ENCODE results near the gene EFCAB11. TPM values are rescaled to one million over a fixed set of nuclear protein-coding genes. Genes with fewer than 3 reads are reported as not detected.

The EFCAB11 gene
- polyA plus RNA-seq, 3 donors: 2.0 to 4.3 (median 2.1) TPM

DNA sequence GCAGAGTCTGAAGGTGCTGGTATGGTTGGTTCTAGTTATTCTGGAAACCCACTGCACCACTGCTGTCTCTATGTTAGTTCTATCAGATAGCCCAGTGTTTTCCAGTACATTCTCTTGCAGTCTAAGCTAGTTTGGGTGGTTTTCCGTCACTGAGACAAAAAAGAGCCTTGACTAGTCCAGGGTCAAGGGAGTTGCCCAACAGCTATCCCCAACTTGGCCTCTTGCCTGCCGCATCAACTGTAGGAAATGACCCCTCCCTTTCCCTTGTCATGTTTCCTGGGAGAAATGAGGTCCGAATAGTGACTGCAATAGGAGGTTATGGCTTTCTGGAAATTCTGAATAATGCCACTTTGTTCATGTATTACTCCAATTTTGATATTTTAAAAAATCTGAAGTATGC lies 160.4 kb downstream of the EFCAB11 start:
- H3K27ac Mint-ChIP-seq: no peak overlapping the region
- intact Hi-C loops (cut with micrococcal nuclease): no loop called here
- peaks cover 0 to 2% of the 10 kb centered on the region in 2 donors for H3K4me1 ChIP-seq (ENCODE audit: control insufficient read depth in 1 of 2, insufficient read depth in 2 of 2, low read length in 2 of 2)
- H3K36me3 ChIP-seq (replicated peaks in 1 of 2; ENCODE audit: control insufficient read depth in 1 of 2, insufficient read depth in 2 of 2, low read length in 2 of 2): no peaks in the 10 kb centered on the region
- H3K4me1 Mint-ChIP-seq: peaks cover 15% of the 10 kb centered on the region
- H3K4me3 Mint-ChIP-seq: peak overlapping the region in 1 of 2 donors; percentile 16
- peaks cover 0 to 4% (median 1%) of the 10 kb centered on the region in 3 donors for H3K27me3 Mint-ChIP-seq (ENCODE audit: low read depth in 3 of 3)
- no peak overlapping the region for H2AFZ ChIP-seq (ENCODE audit: insufficient read depth, low read depth, low read length, poor library complexity, severe bottlenecking)
- H3K9me3 Mint-ChIP-seq: peaks cover 0 to 8% (median 0%) of the 10 kb centered on the region in 7 donors
- H3K79me2 ChIP-seq (ENCODE audit: insufficient read depth, low read length): no peaks in the 10 kb centered on the region
- WGBS (ENCODE audit: insufficient coverage): 100% methylated on average over 1 of the region's 3 CpGs
- H3K4me3 ChIP-seq (replicated peaks in 1 of 3; ENCODE audit: low read depth in 2 of 3, low read length in 3 of 3): no peak overlapping the region
- no peak overlapping the region for H3K9ac ChIP-seq (ENCODE audit: insufficient read depth, low read length, poor library complexity, severe bottlenecking)
- no peaks in the 10 kb centered on the region for H3K9me3 ChIP-seq (replicated peaks in 1 of 2; ENCODE audit: control insufficient read depth in 1 of 2, insufficient read depth in 1 of 2, low read length in 2 of 2)
- TF ChIP-seq, protein P1, sequence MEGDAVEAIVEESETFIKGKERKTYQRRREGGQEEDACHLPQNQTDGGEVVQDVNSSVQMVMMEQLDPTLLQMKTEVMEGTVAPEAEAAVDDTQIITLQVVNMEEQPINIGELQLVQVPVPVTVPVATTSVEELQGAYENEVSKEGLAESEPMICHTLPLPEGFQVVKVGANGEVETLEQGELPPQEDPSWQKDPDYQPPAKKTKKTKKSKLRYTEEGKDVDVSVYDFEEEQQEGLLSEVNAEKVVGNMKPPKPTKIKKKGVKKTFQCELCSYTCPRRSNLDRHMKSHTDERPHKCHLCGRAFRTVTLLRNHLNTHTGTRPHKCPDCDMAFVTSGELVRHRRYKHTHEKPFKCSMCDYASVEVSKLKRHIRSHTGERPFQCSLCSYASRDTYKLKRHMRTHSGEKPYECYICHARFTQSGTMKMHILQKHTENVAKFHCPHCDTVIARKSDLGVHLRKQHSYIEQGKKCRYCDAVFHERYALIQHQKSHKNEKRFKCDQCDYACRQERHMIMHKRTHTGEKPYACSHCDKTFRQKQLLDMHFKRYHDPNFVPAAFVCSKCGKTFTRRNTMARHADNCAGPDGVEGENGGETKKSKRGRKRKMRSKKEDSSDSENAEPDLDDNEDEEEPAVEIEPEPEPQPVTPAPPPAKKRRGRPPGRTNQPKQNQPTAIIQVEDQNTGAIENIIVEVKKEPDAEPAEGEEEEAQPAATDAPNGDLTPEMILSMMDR (IDR thresholded peaks at IDR 0.05): no peak
- no peak for DNase-seq
- no peaks in the 10 kb centered on the region for H4K20me1 ChIP-seq (ENCODE audit: insufficient read depth, low read length)
- H3K27me3 ChIP-seq (ENCODE audit: control insufficient read depth in 2 of 2, insufficient read depth in 2 of 2, low read length in 2 of 2): no peaks in the 10 kb centered on the region
- H3K36me3 Mint-ChIP-seq: peaks cover 0 to 3% of the 10 kb centered on the region in 2 donors
- no peak overlapping the region for H3K27ac ChIP-seq (ENCODE audit: low read depth in 1 of 2, low read length in 2 of 2)
- H3K4me2 ChIP-seq (replicated peaks; ENCODE audit: extremely low read depth, low read length, poor library complexity, severe bottlenecking): no peak overlapping the region

DNA sequence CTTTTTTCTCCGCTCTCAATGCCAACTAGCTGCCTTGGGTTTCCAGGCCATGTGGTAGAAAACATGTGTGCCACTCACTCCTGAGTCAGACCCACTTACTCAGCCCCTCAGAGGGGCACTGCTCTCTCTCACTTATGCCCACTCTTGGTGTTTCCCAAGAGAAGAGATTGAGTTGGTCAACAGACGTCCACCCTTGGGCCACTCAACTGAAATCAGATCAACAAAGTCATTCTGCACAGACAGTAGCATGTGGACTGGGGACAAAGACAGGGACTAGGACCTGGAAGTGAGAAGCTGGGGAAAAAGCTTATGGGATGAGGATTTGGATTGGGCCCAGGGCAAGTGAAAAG lies 161.2 kb downstream of the EFCAB11 start:
- Histone ChIP-seq H3K9ac (ENCODE audit: insufficient read depth, low read length, poor library complexity, severe bottlenecking) (no peak overlapping the region), H3K79me2 (ENCODE audit: insufficient read depth, low read length) (no peaks in the 10 kb centered on the region), H3K4me1 (ENCODE audit: control insufficient read depth in 1 of 2, insufficient read depth in 2 of 2, low read length in 2 of 2) (peaks cover 0 to 2% of the 10 kb centered on the region in 2 donors), H4K20me1 (ENCODE audit: insufficient read depth, low read length) (no peaks in the 10 kb centered on the region), H3K4me3 (replicated peaks in 1 of 3; ENCODE audit: low read depth in 2 of 3, low read length in 3 of 3) (no peak overlapping the region), H3K27ac (ENCODE audit: low read depth in 1 of 2, low read length in 2 of 2) (no peak overlapping the region), H3K4me2 (replicated peaks; ENCODE audit: extremely low read depth, low read length, poor library complexity, severe bottlenecking) (no peak overlapping the region), H3K36me3 (replicated peaks in 1 of 2; ENCODE audit: control insufficient read depth in 1 of 2, insufficient read depth in 2 of 2, low read length in 2 of 2) (no peaks in the 10 kb centered on the region), H3K9me3 (replicated peaks in 1 of 2; ENCODE audit: control insufficient read depth in 1 of 2, insufficient read depth in 1 of 2, low read length in 2 of 2) (no peaks in the 10 kb centered on the region), H3K27me3 (ENCODE audit: control insufficient read depth in 2 of 2, insufficient read depth in 2 of 2, low read length in 2 of 2) (no peaks in the 10 kb centered on the region), H2AFZ (ENCODE audit: insufficient read depth, low read depth, low read length, poor library complexity, severe bottlenecking) (no peak overlapping the region)
- Mint-ChIP-seq H3K4me3 (no peak overlapping the region), H3K4me1 (peaks cover 15% of the 10 kb centered on the region), H3K36me3 (peaks cover 0 to 3% of the 10 kb centered on the region in 2 donors), H3K9me3 (peaks cover 0 to 8% (median 0%) of the 10 kb centered on the region in 7 donors), H3K27me3 (ENCODE audit: low read depth in 3 of 3) (peaks cover 0 to 4% (median 1%) of the 10 kb centered on the region in 3 donors), H3K27ac (peak overlapping the region in 1 of 7 donors; percentile 66)
- TF ChIP-seq, protein P1 (IDR thresholded peaks at IDR 0.05): no peak
- no peak for DNase-seq
- WGBS (ENCODE audit: insufficient coverage): no CpG with 5 or more reads among the region's 2 CpGs
- intact Hi-C loops (cut with micrococcal nuclease): no loop called here
